HG03097 (cell line): ENCODE measurements around the gene SGCA.

Experiments
- ATAC-seq: cut with Tn5 transposase; IDR thresholded peaks from one replicate; pipeline ENCODE4 v1.9.1; 2021; ENCODE audit not compliant: unreplicated experiment, low FRiP score

Gene SGCA

GRCh38 chr17:50164697-50164988 is 1.2 kb upstream of the SGCA start:
- no peak for ATAC-seq

GRCh38 chr17:50165066-50165465 is 739 bp upstream of the SGCA start:
- ATAC-seq, result no peak

- ATAC-seq, result no peak
Measured at GRCh38 chr17:50165466-50165865, 339 bp upstream of the SGCA start.

- no peak for ATAC-seq
Measured at GRCh38 chr17:50166518-50167181, 845 bp downstream of the SGCA start.

GRCh38 chr17:50167371-50167770 is 1.6 kb downstream of the SGCA start:
- no peak for ATAC-seq

DNA sequence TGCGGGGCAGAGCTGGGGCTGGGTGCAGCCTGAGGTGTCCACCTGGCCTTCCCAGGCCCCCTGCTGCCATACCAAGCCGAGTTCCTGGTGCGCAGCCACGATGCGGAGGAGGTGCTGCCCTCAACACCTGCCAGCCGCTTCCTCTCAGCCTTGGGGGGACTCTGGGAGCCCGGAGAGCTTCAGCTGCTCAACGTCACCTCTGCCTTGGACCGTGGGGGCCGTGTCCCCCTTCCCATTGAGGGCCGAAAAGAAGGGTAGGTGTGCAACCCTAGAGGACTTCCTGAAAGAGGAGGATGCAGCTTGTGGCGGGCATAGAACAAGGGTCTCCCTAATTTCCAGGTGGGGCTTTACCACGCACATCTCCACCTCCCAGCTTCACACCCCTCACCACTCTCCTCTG is 2.5 kb downstream of the SGCA start:
- ATAC-seq, result no peak

- no peak for ATAC-seq
Measured at GRCh38 chr17:50169121-50169764, 3.4 kb downstream of the SGCA start.

GRCh38 chr17:50169881-50170459 is 4.2 kb downstream of the SGCA start:
- ATAC-seq, result no peak

DNA sequence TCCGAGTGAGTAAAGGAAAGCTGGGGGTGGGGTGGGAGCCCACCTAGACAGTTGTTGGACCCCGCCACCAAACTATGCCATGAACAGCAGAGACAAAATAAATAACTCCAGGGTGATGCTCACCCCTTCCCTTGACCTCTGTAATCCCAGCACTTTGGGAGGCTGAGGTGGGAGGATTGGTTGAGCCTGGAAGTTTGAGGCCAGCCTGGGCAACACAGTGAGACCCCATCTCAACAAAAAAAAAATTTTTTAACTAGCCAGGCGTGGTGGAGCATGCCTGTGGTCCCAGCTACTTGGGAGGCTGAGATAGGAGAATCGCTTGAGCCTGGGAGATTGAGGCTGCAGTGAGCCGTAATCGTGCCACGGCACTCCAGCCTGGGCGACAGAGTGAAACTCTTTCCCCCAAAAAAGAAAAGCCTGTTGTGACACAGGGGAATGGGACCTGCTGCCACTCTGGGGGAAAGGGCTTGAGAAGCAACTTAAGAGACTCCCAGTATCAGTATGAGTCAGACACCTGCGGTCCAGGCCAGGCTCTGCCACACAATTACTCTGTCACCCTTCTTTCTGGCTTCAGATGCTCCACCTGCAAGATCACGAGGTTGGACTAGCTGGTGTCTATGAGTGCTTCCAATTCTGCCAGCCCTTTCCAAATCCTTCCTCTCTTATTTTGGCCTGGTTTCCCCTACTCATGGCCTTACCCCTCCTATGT is 5.0 kb downstream of the SGCA start:
- ATAC-seq, result no peak

DNA sequence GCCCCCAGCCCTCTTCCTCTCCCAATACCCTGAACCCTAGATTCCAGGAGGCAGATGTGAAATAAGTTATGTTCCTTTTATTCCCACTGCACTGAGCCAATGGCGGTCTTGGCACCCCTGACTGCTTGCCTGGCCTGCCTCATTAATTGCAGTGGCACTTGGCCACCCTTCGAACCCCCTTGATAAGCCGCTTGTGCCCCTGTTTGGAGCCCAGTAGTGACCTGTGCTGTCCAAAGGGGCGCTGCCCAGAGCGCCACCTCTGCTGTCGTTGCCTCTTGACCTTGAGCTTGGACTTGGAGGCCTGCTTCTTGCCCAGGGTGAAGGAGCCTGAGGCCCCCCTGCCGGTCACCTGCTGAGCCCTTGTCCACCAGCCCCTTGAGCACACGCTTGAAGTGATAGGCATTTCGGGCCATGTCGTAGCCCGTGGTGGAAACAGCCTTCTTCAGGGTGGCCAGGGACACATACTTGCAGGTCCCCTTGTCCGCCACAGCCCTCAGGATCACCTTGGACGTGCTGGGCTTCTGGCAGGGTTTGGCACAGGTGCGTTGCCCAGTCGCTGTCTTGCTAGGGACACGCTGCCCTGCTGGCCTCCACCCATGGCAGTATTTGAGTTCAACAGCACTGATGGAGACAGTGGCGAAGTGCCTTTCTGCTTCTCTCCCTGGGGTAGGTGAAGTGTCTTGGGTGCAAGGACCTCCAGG is 5.7 kb downstream of the SGCA start:
- ATAC-seq, result no peak

DNA sequence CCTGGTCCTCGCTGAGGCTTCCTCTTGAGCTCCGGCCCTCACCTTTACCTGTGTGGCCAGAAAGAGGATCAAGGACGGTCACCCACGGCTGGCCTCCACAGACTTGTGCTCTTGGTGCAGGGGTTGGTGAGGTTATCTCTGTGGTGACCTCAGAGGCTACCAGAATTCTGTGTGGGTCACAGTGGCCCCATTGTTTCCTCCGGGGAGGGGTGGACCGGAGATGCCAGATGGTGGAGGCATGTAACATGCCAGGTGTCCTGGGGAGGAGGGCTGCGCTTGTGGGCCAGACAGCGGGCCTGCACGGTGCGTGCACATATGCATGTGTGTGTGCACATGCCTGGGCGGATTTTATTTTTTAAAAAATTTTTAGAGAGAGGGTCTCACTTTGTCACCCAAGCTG is 6.3 kb downstream of the SGCA start:
- no peak for ATAC-seq

- ATAC-seq, result no peak
Measured at GRCh38 chr17:50172936-50173334, 7.1 kb downstream of the SGCA start.

DNA sequence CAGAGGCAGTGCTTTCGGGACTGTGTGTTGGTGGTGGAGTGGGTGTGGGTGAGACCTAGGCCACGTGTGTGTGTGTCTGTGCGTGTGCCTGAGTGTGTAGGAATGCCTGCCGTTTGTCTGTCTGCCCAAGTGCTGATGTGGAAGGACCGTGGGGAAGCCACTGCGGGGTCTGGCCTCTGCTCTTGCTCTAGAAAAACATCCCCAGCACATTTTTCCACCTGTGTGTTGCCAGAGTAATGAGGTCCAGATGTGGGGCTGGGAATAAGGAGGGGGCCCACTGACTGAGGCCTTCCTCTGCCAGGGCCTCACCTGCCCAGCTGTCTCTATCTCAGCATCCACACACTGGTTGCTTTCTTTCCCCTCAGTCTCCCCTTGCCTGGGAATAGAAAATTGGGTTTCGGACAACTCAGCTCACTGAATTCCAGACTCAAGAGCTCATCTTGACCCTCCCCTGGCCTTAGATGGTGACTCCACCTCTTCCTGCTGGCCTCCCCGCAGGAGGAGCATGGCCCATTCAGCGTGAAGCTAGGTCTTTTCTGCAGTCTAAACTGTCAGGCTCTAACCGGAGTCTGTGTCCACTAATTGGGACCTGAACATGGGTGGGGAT is 7.6 kb downstream of the SGCA start:
- ATAC-seq, result no peak

GRCh38 chr17:50174444-50174843 is 8.6 kb downstream of the SGCA start:
- no peak for ATAC-seq

- ATAC-seq, result no peak
Measured at GRCh38 chr17:50175035-50175807, 9.4 kb downstream of the SGCA start.

DNA sequence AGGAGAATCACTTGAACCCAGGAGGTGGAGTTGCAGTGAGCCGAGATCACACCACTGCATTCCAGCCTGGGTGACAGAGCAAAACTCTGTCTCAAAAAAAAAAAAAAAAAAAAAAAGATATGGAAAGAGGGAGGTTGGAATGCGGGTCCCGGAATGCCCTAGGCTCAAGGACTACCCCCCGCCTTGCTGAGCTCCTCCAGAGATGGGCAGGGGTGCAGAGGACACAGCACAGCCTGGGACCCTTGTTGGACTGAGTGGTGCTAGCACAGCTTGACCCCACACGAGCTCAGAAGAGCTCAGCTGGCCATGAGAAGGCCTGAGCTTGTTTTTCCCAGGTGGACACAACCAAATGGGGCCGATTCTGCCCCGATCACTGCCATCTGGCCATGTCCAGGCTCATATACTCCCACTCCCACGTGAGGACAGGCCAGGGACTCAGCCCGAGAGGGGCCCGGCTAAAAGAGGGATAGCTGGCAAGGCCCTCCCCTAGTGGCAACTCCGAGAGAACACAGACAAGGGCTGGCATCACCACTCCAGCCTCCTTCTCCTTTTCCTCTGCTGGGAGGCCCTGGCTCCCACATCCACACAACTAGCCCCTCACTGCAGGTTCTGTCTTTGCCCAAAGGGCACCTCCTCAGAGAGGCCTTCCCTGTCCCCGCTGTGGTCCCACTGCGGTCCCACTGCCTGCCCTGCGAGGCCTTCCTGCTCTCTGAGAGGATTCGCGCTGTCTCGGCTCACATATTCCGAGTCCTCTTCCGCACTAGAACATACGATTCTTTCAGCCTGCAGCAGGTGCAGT is 11.0 kb downstream of the SGCA start:
- no peak for ATAC-seq

- no peak for ATAC-seq
Measured at GRCh38 chr17:50177476-50177875, 11.7 kb downstream of the SGCA start.

- no peak for ATAC-seq
Measured at GRCh38 chr17:50177983-50178834, 12.4 kb downstream of the SGCA start.
